GM21528 (cell line): ENCODE results near the gene SYTL4.
"Not testable (repeated sequence)": the region's sequence is repeated elsewhere in the genome, so short reads cannot be mapped to it uniquely, and the experiment has no call there.

Experiments
- ATAC-seq: cut with Tn5 transposase; IDR thresholded peaks from one replicate; pipeline ENCODE4 v1.9.1; 2021; ENCODE audit warnings: mild to moderate bottlenecking, moderate library complexity; ENCODE audit not compliant: unreplicated experiment, low FRiP score

The SYTL4 gene

GRCh38 chrX:100731441-100732281, at the start of gene SYTL4:
Gene SYTL4, minus strand, starts transcription at chrX:100732121. Its CDS starts 30,084 bp downstream, at chrX:100702037.
- ATAC-seq = no peak

- ATAC-seq = not testable (repeated sequence)
These were observed 37.5 kb upstream of the SYTL4 start for GRCh38 chrX:100769439-100769838.

- no peak for ATAC-seq
These were observed 36.9 kb upstream of the SYTL4 start for GRCh38 chrX:100768679-100769338.

GRCh38 chrX:100750883-100751282, 19.0 kb upstream of the SYTL4 start:
- no peak for ATAC-seq

GRCh38 chrX:100748108-100748507, 16.2 kb upstream of the SYTL4 start:
- ATAC-seq = no peak

- ATAC-seq = no peak
These were observed 15.8 kb upstream of the SYTL4 start for GRCh38 chrX:100747703-100748102.

GRCh38 chrX:100747090-100747489, 15.2 kb upstream of the SYTL4 start:
- no peak for ATAC-seq

GRCh38 chrX:100745806-100746537, 14.1 kb upstream of the SYTL4 start:
- ATAC-seq = no peak

- no peak for ATAC-seq
These were observed 13.3 kb upstream of the SYTL4 start for GRCh38 chrX:100745205-100745604.

- no peak for ATAC-seq
These were observed 11.2 kb upstream of the SYTL4 start for GRCh38 chrX:100743009-100743607.

GRCh38 chrX:100724006-100724405, 7.9 kb downstream of the SYTL4 start:
- not testable (repeated sequence) for ATAC-seq

- no peak for ATAC-seq
These were observed 10.6 kb downstream of the SYTL4 start for GRCh38 chrX:100721328-100721727.

- ATAC-seq = no peak
These were observed 11.6 kb downstream of the SYTL4 start for GRCh38 chrX:100720301-100720700.

GRCh38 chrX:100719139-100719538, 12.8 kb downstream of the SYTL4 start:
- ATAC-seq = no peak

GRCh38 chrX:100717363-100717762, 14.6 kb downstream of the SYTL4 start:
- ATAC-seq = no peak

- ATAC-seq = no peak
These were observed 21.1 kb downstream of the SYTL4 start for GRCh38 chrX:100710816-100711215.

- no peak for ATAC-seq
These were observed 27.2 kb downstream of the SYTL4 start for GRCh38 chrX:100704581-100705203.

- ATAC-seq = no peak
These were observed 31.1 kb downstream of the SYTL4 start for GRCh38 chrX:100700809-100701208.

GRCh38 chrX:100698551-100698950, 33.4 kb downstream of the SYTL4 start:
- no peak for ATAC-seq

GRCh38 chrX:100696699-100697351, 35.1 kb downstream of the SYTL4 start:
- no peak for ATAC-seq
